ENCODE results near the gene FGR. TPM values are rescaled to one million over a fixed set of nuclear protein-coding genes. Genes with fewer than 3 reads are reported as not detected.
A peak's percentile ranks its signal among the peaks of the same experiment; 100 is the strongest.
"Not testable (repeated sequence)": the region's sequence is repeated elsewhere in the genome, so short reads cannot be mapped to it uniquely, and the experiment has no call there.

The FGR gene
- total RNA-seq, 3 donors from 2014 or later: 0.08 to 0.65 (median 0.61) TPM

DNA sequence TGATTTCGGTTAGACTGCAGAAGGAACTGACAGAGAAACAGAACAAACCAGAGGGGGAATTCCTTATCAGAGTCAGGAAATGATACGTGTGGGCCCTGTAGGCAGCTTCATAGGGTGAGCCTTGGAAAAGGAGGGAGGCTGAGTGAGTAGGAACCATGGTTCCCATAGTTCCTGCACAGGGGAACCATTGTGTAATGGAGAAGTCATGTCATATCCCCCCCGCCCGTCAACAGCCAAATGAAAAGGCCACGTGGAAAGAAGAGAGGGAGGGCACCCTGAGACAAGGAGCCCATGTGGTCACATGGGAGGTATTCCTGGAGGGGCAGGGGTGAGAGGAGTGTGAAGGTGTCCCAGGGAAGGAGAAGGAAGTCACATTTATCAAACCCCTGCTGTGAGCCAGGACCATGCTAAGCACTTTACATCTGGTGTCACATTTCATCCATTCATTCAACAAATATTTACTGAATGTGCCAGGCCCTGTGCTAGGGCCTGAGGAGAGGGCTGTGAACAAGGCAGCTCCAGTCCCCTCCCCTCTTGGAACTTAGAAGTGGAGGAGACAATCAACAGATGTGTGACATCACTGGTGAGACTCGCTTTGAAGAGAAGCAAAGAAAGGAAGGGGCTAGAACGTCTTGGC is 15.7 kb upstream of the FGR start:
- peaks cover 10% of the 10 kb centered on the region for H3K4me1 Mint-ChIP-seq (ENCODE audit: low read depth)
- no peak overlapping the region for H3K4me3 Mint-ChIP-seq
- no peaks in the 10 kb centered on the region for H3K36me3 Mint-ChIP-seq (ENCODE audit: insufficient read depth)
- no peak for ATAC-seq
- H3K27me3 Mint-ChIP-seq (ENCODE audit: low read depth): no peaks in the 10 kb centered on the region
- no peak for DNase-seq
- no peaks in the 10 kb centered on the region for H3K9me3 Mint-ChIP-seq

DNA sequence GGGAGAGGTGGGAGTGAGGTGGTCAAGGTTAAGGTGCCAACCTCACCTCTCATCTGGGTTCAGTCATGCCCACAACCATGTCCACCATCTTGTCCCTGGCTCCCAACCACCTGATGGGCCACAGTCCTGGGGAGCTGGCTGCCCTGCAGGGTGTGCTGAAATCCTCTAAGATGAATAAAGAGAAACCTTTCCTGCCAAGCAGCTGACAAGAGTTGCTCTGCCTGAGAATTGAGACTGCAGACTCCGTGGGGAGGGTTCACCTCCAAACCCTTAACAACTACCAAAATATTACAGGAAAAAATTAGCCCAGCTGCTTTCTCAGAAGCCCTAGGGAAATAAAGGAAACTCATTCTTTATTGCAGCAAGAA is 15.2 kb upstream of the FGR start:
- Mint-ChIP-seq H3K4me1 (ENCODE audit: low read depth) (peaks cover 10% of the 10 kb centered on the region), H3K4me3 (no peak overlapping the region), H3K9me3 (no peaks in the 10 kb centered on the region), H3K27me3 (ENCODE audit: low read depth) (no peaks in the 10 kb centered on the region), H3K36me3 (ENCODE audit: insufficient read depth) (no peaks in the 10 kb centered on the region)
- ATAC-seq (no peak), DNase-seq (no peak)

DNA sequence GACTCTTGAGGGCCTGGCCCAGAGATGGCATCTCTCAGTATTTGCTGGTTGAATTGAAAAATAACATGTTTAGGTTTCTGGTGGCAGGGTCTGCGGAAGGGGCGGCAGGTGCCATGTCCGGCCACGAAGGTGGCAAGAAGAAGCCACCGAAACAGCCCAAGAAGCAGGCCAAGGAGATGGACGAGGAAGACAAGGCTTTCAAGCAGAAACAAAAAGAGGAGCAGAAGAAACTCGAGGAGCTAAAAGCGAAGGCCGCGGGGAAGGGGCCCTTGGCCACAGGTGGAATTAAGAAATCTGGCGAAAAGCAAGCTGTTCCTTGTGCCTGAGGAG is 14.3 kb upstream of the FGR start:
- H3K9me3 Mint-ChIP-seq: no peaks in the 10 kb centered on the region
- H3K4me3 Mint-ChIP-seq: no peak overlapping the region
- no peaks in the 10 kb centered on the region for H3K36me3 Mint-ChIP-seq (ENCODE audit: insufficient read depth)
- ATAC-seq (no peak), DNase-seq (no peak)
- H3K27me3 Mint-ChIP-seq (ENCODE audit: low read depth): no peaks in the 10 kb centered on the region
- H3K4me1 Mint-ChIP-seq (ENCODE audit: low read depth): peaks cover 11% of the 10 kb centered on the region

DNA sequence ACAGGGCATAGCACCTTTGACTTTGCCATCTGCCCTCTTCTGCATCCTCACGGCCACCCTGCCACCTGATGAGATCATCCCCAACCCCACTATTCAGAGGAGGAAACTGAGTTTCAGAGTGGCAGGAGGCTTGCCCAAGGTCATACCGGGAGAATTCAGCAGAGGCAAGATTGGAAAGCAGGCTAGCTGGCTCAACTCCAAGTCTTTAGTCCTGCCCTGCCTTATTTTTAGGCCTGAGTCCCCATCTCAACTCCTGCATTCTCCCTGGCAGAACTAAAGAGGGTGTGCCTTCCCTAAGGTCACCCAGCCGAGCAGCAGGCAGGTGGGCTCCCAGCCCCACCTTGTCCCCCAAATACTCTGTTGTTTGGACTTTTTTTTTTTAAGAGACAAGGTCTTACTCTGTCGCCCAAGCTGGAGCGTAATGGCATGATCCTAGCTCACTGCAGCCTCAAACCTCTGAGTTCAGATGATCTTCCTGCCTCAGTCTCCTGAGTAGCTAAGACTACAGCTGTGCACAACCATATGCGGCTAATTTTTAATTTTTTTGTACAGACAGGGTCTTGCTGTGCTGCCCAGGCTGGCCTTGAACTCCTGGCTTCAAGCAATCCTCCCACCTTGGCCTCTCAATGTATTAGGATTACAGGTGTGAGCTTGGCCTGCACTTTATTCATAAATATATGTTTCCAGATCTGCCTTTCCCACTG is 13.8 kb upstream of the FGR start:
- no peaks in the 10 kb centered on the region for H3K36me3 Mint-ChIP-seq (ENCODE audit: insufficient read depth)
- H3K4me1 Mint-ChIP-seq (ENCODE audit: low read depth): peaks cover 17% of the 10 kb centered on the region
- DNase-seq: no peak
- H3K4me3 Mint-ChIP-seq: no peak overlapping the region
- H3K9me3 Mint-ChIP-seq: no peaks in the 10 kb centered on the region
- no peaks in the 10 kb centered on the region for H3K27me3 Mint-ChIP-seq (ENCODE audit: low read depth)
- no peak for ATAC-seq

DNA sequence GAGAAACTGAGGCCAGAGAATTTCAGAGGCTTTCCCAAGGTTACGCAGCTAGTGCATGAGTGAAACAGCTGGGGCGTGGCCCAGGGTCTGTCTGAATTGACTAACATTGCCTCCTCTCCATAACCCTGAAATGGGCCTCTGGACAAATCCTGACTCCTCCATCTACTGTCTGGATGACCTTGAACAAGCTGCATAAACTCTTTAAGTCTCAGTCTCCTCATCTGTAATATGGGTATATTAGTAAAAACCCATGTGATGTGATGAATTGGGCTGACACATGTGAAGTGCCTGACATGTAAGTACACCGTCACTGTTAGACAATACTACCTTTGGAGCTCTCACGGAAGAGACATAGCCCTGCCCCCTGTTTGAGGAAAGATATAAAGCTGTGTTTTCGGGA is 12.3 kb upstream of the FGR start:
- DNase-seq (no peak), ATAC-seq (no peak)
- H3K36me3 Mint-ChIP-seq (ENCODE audit: insufficient read depth): no peaks in the 10 kb centered on the region
- H3K9me3 Mint-ChIP-seq: no peaks in the 10 kb centered on the region
- H3K27me3 Mint-ChIP-seq (ENCODE audit: low read depth): no peaks in the 10 kb centered on the region
- H3K4me3 Mint-ChIP-seq: no peak overlapping the region
- peaks cover 21% of the 10 kb centered on the region for H3K4me1 Mint-ChIP-seq (ENCODE audit: low read depth)

DNA sequence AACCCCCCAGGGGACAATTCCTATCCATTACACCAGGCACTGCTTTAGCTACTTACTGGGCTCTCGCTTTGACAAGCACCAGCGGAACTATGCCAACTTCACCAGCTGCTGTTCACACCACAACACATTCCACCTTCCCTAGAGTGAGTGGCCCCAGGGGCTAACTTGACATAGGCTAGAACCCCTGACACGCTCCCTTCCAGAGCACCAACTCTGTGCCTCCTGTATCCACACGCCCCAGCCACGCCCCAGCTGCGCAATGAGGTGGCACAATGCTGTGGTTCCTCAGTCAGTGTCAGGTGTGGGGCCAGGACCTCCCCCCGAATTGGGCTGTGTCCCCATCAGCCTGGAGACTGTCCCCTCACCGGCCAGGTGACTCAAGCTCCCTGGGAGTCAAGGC is 11.7 kb upstream of the FGR start:
- Mint-ChIP-seq H3K27me3 (ENCODE audit: low read depth) (no peaks in the 10 kb centered on the region), H3K4me1 (ENCODE audit: low read depth) (peaks cover 21% of the 10 kb centered on the region), H3K36me3 (ENCODE audit: insufficient read depth) (no peaks in the 10 kb centered on the region), H3K9me3 (no peaks in the 10 kb centered on the region), H3K4me3 (no peak overlapping the region)
- ATAC-seq: no peak
- DNase-seq: no peak

DNA sequence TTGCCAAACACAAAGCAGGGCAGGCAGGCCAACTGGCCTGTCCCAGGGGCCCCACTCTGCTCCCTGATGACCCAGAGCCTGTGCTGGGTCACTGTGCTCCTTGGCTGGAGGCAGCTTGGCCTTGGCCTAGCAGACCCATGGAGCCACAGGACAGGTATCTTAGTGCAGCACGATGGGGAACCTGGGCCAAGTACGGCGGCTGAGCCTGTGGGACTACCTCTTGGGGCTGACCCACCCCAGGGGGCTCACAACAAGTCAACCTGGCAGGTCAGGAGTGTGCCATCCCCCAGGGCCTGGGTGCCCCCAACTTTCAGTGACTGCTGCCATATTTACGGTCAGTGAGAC is 10.1 kb upstream of the FGR start:
- no peak for ATAC-seq
- no peak for DNase-seq
- Mint-ChIP-seq H3K4me1 (ENCODE audit: low read depth) (peaks cover 15% of the 10 kb centered on the region), H3K36me3 (ENCODE audit: insufficient read depth) (no peaks in the 10 kb centered on the region), H3K4me3 (no peak overlapping the region), H3K9me3 (no peaks in the 10 kb centered on the region), H3K27me3 (ENCODE audit: low read depth) (no peaks in the 10 kb centered on the region)

DNA sequence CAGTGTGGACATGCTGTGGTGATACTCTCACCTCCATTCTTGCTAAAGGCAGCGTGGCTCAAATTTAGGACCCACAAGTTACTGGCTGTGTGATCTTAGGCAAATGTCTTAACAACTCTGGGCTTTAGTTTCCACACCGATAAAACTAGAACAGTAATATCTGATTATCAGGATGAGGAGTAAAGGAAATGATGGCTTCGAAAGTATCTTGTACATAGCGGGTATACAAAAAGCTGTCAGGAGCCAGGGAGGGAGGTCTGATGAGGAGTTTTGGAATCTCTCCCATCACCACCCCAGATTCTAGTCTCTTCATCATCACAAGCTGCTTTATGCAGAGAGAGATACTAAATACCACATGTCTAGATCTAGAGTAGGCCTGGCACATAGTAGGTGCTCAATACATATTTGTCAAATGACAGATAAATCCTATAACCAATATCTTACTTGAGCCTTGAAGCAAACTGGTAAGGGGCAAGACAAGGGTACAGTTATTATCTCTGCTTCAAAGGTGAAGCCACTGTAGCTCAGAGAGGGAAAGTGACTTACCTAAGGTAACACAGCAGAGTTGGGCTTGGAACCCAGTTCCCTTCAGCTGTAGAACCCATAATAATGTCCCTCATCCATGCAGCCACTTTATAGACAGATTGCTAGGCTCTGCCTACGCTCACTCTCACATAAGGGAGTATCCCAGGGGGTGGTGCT is 9.5 kb upstream of the FGR start:
- DNase-seq: no peak
- no peak for ATAC-seq
- peaks cover 12% of the 10 kb centered on the region for H3K4me1 Mint-ChIP-seq (ENCODE audit: low read depth)
- H3K9me3 Mint-ChIP-seq: no peaks in the 10 kb centered on the region
- no peak overlapping the region for H3K4me3 Mint-ChIP-seq
- no peaks in the 10 kb centered on the region for H3K27me3 Mint-ChIP-seq (ENCODE audit: low read depth)
- no peaks in the 10 kb centered on the region for H3K36me3 Mint-ChIP-seq (ENCODE audit: insufficient read depth)

DNA sequence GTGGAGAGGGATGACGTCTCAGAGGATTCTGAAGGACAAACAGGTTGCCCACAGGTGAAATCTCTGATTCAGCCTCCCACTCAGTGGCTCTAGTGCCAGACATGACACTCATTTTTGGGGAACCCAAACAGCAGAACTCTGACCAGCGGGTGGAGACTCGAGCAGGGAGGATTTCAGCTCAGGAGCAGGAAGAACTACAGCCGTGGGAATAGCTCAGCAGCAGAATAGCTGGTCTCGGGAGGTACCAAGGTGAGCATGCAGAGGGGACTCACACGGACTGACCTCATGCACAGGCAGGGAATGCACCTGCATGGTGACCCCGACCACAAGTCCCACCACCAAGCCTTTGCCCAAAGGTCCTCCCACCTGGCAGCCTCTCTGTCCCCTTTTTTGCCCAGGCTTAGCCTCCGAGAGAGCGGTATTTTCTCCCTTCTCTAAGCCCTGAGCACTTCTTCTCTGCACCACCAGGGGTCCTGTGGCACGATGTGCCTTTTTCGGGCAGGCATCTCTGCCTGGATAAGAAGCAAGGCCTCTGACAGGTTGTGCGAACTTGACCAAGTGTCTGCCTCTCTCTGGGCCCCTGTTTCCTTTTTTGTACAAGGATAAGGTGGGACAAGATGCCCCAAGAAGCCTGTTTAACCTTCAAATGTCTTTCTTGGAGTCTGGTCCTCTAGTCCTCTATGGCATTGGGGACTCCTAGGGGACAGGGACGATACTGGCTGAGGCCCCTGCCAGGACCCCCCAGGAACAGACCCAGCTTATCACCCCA is 8.8 kb upstream of the FGR start:
- DNase-seq (peak; percentile 67), ATAC-seq (peak; percentile 96)
- no peaks in the 10 kb centered on the region for H3K9me3 Mint-ChIP-seq
- H3K4me3 Mint-ChIP-seq: no peak overlapping the region
- peaks cover 14% of the 10 kb centered on the region for H3K4me1 Mint-ChIP-seq (ENCODE audit: low read depth)
- no peaks in the 10 kb centered on the region for H3K27me3 Mint-ChIP-seq (ENCODE audit: low read depth)
- H3K36me3 Mint-ChIP-seq (ENCODE audit: insufficient read depth): no peaks in the 10 kb centered on the region

DNA sequence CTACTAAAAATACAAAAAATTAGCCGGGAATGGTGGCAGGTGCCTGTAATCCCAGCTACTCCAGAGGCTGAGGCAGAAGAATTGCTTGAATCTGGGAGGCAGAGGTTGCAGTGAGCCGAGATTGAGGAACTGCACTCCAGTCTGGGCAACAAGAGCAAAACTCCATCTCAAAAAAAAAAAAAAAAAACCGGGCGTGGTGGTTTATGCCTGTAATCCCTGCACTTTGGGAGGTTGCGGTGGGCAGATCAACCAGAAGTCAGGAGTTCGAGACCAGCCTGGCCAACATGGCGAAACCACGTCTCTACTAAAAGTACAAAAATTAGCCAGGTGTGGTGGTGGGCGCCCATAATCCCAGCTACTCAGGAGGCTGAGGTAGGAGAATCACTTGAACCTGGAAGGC is 5.5 kb upstream of the FGR start:
- not testable (repeated sequence) for H3K36me3 Mint-ChIP-seq (ENCODE audit: insufficient read depth); H3K4me3 Mint-ChIP-seq; H3K9me3 Mint-ChIP-seq; H3K27me3 Mint-ChIP-seq (ENCODE audit: low read depth); ATAC-seq; DNase-seq
- peaks cover 31% of the 10 kb centered on the region for H3K4me1 Mint-ChIP-seq (ENCODE audit: low read depth)

DNA sequence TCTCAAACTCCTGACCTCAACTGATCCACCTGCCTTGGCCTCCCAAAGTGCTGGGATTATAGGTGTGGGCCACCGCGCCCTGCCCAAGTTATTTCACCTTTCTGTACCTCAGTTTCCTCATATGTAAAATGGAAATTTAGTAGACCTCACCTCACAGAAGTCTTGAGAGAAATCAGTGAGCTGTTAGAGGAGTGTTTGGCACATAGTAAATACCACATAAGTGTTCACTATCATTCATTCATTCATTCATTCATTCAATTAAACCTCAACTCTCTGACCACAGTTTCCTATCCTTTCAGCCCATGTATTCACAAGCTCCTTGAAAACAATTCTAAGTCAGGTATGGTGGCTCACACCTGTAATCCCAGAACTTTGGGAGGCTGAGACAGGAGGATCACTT is 3.8 kb upstream of the FGR start:
- no peak for ATAC-seq
- Mint-ChIP-seq H3K36me3 (ENCODE audit: insufficient read depth) (no peaks in the 10 kb centered on the region), H3K27me3 (ENCODE audit: low read depth) (no peaks in the 10 kb centered on the region), H3K4me3 (no peak overlapping the region), H3K4me1 (ENCODE audit: low read depth) (peaks cover 36% of the 10 kb centered on the region), H3K9me3 (no peaks in the 10 kb centered on the region)
- DNase-seq: no peak

DNA sequence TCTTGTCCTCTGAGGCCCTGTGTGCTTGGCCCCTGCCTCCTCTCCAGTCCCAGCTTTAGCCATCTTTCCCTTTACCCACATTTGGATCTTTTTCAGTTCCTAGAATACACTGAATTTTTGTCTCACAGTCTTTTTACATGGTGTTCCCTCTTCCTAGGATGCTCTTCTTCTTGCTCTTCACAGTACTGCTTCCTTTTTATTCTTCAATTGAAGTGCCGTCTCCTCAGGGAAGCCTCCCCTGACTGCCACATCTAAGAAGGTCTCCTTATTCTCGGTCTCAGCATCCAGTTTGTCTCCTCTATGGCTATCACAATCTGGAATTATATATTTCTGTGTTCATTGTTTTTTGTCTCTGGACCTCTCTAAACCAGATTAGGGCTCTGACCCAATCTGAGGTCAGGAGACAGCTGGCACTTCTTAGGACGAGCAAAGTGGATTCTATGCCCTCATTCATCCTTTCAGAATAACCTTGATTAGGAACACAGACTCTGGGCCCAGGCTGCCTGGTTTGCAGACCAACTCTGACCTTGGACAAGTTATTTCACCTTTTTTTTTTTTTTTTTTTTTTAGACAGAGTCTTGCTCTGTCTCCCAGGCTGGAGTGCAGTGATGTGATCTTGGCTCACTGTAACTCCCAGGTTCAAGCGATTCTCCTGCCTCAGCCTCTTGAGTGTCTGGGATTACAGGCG is 3.2 kb upstream of the FGR start:
- Mint-ChIP-seq H3K27me3 (ENCODE audit: low read depth) (no peaks in the 10 kb centered on the region), H3K4me3 (no peak overlapping the region), H3K4me1 (ENCODE audit: low read depth) (peaks cover 36% of the 10 kb centered on the region), H3K9me3 (no peaks in the 10 kb centered on the region), H3K36me3 (ENCODE audit: insufficient read depth) (no peaks in the 10 kb centered on the region)
- DNase-seq: no peak
- no peak for ATAC-seq

DNA sequence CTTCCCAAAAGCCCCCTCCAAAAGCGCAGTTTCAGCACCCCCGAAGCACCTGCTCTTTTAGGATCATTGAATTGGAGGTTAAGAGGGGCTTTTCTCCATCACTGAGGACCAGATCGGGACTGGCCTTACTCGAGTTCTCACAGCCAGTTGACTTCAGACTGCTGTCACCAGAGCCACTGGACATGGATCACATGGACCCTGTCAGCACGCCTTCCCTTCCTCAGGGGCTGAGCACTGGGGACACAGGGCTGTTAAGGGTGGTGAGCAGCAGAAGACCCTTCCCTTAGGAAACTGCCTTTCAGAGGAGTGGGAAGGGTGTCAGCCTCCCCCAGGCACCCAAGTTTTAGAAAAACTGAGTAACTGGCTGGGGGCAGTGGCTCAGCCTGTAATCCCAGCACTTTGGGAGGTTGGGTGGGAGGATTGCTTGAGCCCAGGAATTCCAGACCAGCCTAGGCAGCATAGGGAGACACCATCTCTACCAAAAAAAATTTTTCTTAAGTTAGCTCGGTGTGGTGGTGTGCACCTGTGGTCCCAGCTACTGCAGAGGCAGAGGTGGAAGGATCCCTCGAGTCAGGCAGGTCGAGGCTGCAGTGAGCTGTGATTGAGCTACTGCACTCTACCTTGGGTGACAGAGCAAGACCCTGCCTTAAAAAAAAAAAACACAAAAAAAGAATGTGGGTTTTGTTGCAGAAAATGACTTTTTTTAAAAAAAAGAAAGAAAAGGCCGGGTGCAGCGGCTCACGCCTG is 584 bp upstream of the FGR start:
- DNase-seq (no peak), ATAC-seq (no peak)
- Mint-ChIP-seq H3K36me3 (ENCODE audit: insufficient read depth) (no peaks in the 10 kb centered on the region), H3K27me3 (ENCODE audit: low read depth) (no peaks in the 10 kb centered on the region), H3K4me1 (ENCODE audit: low read depth) (peaks cover 63% of the 10 kb centered on the region), H3K9me3 (no peaks in the 10 kb centered on the region), H3K4me3 (peak overlapping the region; percentile 51)

All from activated T-cell treated with anti-CD3 and anti-CD28 coated beads, Interleukin-2, amount 50 U/mL, for 4 hours (primary cell).